Fibroblast of pulmonary artery (primary cell): ENCODE results near the gene KHDC4.

Experiments used
- DNase-seq: peaks from one replicate; pipeline ENCODE4 v3.0.0-alpha.2; 2010; ENCODE audit warnings: low read depth
- H3K4me3 ChIP-seq: replicated peaks from 2 replicates; pipeline ENCODE4 v1.5.1; 2011; ENCODE audit warnings: low read depth, mild to moderate bottlenecking, control low read depth, low read length, moderate library complexity
- CTCF ChIP-seq: IDR thresholded peaks from 2 replicates; pipeline ENCODE4 v1.5.1; 2011; ENCODE audit warnings: mild to moderate bottlenecking, control low read depth, low read length, inconsistent platforms; ENCODE audit errors: missing control alignments

KHDC4 gene

GRCh38 chr1:155947292-155947691 lies 13.1 kb upstream of the KHDC4 start:
- no peak for TF ChIP-seq CTCF
- H3K4me3 ChIP-seq: no peak overlapping the region
- DNase-seq: no peak

GRCh38 chr1:155946633-155947219 lies 12.5 kb upstream of the KHDC4 start:
- DNase-seq: no peak
- no peak overlapping the region for H3K4me3 ChIP-seq
- no peak for TF ChIP-seq CTCF

GRCh38 chr1:155944444-155944799 lies 10.2 kb upstream of the KHDC4 start:
- DNase-seq: no peak
- H3K4me3 ChIP-seq: no peak overlapping the region
- TF ChIP-seq CTCF: no peak

GRCh38 chr1:155942578-155943141 lies 8.4 kb upstream of the KHDC4 start:
- no peak for TF ChIP-seq CTCF
- no peak overlapping the region for H3K4me3 ChIP-seq
- no peak for DNase-seq

GRCh38 chr1:155941845-155942531 lies 7.8 kb upstream of the KHDC4 start:
- no peak for TF ChIP-seq CTCF
- H3K4me3 ChIP-seq: no peak overlapping the region
- DNase-seq: no peak

- no peak for DNase-seq
- TF ChIP-seq CTCF: no peak
- no peak within 1 kb of the TSS for H3K4me3 ChIP-seq
These were observed 7.0 kb upstream of the KHDC4 start, which contains the start of gene RXFP4 for GRCh38 chr1:155940993-155941844. Gene RXFP4 (plus strand): TSS chr1:155941638. CDS start chr1:155941710, 72 bp downstream.
